Ramos (cell line): ENCODE measurements around the gene NBEAL1.
"Not testable (repeated sequence)": the region's sequence is repeated elsewhere in the genome, so short reads cannot be mapped to it uniquely, and the experiment has no call there.

ENCODE experiments used
- in situ Hi-C: fragments of 300-500 bp; cut with MboI; formaldehyde crosslinking; loops from one replicate; pipeline ENCODE4 v1.14.3; 2022; ENCODE audit warnings: low sequenced_read_pairs; ENCODE audit not compliant: unreplicated experiment

Gene NBEAL1

DNA sequence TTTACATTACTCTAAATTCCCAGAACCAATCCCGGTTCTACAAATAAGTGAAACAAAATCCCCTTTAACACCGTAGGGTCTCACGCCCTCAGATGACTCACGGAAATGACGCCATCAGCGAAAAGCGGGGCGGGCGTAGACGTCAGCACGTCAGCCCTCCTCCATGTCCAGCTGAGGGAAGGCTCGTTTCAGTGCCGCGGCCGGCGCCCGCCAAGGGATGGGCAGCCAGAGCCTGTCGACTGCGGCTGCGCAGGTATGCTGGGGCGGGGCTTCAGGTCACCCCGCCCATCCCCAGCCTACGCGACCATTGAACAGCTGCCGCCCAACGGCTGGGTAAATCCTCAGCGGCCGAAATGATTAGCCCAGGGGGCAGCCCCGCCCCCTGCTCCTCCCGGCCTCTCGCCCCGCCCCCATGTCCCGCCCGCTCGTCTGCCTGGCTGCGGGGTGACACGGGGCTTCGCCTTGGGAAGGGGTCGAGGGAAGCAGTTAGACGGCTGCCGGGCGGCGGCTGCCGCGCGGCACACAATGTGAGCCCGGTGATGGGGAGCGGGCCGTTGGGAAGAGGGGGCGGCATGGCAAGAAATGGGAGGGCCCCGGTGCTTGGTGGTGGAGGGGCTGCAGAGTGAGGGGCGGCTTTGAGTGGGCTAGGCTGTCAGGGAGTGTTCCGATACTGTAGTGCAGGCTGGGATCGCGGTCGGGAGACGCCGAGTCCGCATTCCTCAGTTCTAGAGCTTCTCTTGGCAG, at the start of gene NBEAL1:
Gene NBEAL1, plus strand, starts transcription at position 420 of the 744 bp plus-strand sequence. CDS start 1,510 bp downstream, outside the sequence.
- in situ Hi-C loops: no loop called here

- in situ Hi-C loops: no loop called here
Measured at GRCh38 chr2:202965810-202966460, 48.7 kb upstream of the NBEAL1 start.

- in situ Hi-C loops: not testable (repeated sequence)
Measured at GRCh38 chr2:202969404-202969803, 45.3 kb upstream of the NBEAL1 start.

DNA sequence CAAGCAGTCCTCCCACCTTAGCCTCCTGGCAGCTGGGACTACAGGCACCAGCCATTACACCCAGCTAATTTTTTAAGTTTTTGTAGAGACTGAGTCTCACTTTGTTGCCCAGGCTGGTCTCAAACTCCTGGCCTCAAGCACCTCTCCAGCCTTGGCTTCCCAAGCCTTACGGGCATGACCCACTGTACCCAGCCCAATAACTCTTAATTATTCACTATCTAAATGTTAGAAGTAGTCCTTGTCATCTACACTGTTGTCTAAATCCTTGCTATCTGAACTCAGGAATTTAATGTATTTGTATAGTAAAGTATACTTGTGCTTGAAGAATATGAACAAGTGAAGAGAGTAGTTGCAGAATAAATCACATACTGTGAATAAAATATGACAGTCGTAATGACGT, 37.9 kb upstream of the NBEAL1 start:
- in situ Hi-C loops: no loop called here

DNA sequence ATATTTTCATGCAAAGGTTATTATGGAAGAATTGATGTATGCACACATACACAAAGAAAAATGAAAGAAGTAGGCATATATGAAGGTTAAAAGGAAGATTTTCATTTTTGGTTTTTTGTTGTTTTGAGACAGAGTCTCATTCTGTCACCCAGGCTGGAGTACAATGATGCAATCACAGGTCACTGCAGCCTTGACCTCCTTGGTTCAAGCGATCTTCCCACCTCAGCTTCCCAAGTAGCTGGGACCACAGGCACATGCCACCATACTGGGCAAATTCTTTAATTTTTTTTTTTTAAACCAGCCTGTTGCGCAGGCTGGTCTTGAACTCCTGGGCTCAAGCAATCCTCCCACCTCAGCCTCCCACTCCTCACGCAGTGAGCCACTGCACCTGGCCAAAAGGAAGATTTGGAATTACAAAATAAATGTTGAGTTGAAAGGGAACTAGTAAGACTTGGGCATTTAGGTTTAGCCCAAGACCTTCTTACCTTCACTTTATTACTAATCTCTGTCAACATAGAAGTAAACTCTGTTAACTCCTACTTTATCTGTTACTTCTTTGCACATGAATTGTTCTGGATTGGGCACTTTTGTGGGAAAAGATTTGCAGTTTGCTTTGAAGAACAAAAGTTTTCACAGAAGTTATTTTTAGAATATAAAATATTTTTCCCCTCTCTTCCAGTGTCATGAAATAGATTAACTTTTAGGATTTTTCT, 31.7 kb upstream of the NBEAL1 start:
- in situ Hi-C loops: no loop called here

- in situ Hi-C loops: no loop called here
Measured at GRCh38 chr2:202989749-202990148, 24.9 kb upstream of the NBEAL1 start.

DNA sequence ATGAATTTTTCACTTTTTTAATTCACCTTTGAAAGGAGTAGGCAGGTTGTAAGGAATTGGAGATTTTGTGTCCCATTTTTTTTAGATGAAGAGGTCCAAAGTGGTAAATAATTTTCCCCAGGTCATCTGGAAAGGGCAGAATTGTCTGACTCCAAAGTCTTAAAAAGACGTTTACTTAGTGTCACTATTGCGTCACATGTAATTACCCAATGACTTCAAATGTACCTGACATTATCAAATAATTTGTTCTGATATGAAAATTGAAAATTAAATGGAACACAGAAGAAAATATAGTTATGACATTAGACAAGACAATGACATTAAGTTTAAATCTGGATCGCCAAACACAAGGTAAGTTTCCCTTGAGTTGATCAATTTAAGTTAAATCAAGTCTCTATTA, 24.2 kb upstream of the NBEAL1 start:
- in situ Hi-C loops: no loop called here

DNA sequence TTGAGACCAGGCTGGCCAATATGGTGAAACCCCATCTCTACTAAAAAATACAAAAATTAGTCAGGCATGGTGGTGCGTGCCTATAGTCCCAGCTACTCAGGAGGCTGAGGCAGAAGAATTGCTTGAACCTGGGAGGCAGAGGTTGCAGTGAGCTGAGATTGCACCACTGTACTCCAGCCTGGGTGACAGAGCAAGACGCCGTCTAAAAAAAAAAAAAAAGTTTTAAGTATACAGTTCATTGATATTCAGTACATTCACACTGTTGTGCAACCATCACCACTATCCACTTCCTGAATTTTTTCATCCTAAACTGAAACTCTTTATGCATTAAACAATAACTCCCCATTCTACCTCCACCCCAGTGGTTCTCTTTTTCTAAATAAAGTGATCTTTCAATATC, 17.6 kb upstream of the NBEAL1 start:
- in situ Hi-C loops: not testable (repeated sequence)

DNA sequence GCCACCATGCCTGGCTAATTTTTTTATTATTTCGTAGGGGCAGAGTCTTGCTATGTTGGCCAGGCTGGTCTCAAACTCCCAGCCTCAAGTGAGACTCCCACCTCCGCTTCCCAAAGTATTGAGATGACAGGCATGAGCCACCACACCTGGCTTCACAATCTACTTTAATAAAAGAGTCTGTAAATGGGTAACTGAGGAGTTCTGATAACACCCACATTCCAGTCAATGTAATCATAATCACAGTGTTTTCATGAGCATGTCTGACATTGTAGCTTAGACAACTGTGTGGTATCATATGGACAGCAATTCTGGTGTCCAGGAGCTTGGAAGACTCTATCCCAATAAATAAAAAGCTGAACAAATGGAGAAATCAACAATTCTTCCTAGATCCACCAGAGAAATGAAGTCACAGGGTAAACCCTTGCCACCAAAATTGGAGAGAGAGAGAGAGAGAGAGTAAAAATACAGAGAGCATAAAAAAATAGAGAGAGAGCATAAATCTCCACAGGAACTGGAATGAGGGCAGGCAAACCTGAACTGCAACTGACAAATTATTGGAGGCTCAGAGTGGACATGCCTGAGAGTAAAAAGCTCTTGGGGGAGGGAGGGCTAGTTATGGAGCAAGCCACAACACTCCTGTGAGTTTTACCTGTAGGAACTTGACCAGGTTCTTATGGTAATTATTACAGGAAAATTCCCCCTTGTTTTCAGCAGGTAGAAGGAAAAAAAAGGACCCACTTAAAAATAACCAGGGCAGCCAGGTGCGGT, 12.4 kb upstream of the NBEAL1 start:
- in situ Hi-C loops: no loop called here

GRCh38 chr2:203003716-203004115, 11.0 kb upstream of the NBEAL1 start:
- in situ Hi-C loops: no loop called here

DNA sequence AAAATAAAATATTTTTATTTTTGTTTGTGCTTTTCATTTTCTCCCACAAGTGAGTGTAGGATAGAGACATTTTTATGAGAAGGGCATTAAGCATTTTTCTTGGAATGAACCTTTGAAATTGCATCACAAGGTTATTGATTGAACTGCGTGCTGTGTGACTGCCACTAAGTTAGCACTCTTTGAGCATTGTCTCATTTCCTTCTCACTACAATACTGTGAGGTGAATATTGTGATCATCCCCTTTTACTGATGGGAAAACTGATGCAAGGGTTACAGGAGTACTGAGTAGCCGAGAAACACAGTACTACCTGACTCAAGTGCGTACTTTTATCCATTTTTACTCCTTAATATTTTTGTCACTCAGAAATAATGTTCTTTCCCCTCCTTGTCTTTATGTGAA, 2.0 kb downstream of the NBEAL1 start:
- in situ Hi-C loops: no loop called here

GRCh38 chr2:203018181-203018580, 3.5 kb downstream of the NBEAL1 start:
- in situ Hi-C loops: no loop called here

GRCh38 chr2:203019142-203019541, 4.5 kb downstream of the NBEAL1 start:
- in situ Hi-C loops: no loop called here

GRCh38 chr2:203021991-203022390, 7.3 kb downstream of the NBEAL1 start:
- in situ Hi-C loops: no loop called here

DNA sequence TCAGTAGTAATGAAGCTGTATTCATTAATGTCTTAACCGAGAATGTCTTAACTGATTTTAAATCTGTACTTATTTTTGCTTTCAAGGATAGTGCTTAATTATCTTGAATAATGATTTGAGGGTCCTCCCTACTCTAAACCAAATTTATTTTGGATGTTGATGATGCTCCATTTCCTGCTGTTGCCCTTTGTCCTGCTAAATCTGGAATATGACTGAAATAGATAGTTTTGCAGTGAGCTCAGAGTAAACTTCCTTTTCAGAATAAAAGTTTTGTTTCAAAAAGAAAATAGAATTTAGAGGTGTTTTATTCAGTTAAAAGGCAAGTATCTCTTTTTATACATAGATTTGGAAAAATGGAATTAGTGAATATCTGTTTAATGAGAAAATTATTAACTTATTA, 8.1 kb downstream of the NBEAL1 start:
- in situ Hi-C loops: no loop called here

- in situ Hi-C loops: no loop called here
Measured at GRCh38 chr2:203025592-203025991, 10.9 kb downstream of the NBEAL1 start.

DNA sequence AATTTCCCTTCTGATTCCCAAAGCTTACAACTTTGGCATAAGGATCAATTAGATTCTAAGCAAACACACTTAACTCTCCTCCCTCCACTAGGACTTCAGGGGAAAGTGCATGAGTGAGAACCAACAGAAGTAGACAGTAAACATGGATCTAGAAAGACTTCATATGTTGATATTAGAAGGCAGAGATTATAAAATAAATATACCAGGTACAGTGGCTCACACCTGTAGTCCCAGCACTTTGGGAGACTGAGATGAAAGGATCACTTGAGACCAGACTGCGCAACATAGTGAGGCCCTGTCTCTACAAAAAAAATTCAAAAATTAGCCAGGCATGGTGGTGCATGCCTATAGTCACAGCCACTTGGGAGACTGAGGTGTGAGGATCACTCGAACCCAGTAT, 15.9 kb downstream of the NBEAL1 start:
- in situ Hi-C loops: no loop called here

- in situ Hi-C loops: no loop called here
Measured at GRCh38 chr2:203030991-203031390, 16.3 kb downstream of the NBEAL1 start.

- in situ Hi-C loops: no loop called here
Measured at GRCh38 chr2:203033395-203033794, 18.7 kb downstream of the NBEAL1 start.

GRCh38 chr2:203035879-203036470, 21.3 kb downstream of the NBEAL1 start:
- in situ Hi-C loops: no loop called here
